ENCODE data around the gene VPS18. TPM values are rescaled to one million over a fixed set of nuclear protein-coding genes. Genes with fewer than 3 reads are reported as not detected.

VPS18 gene
- total RNA-seq, 1 experiment from 2014 or later, result 9.6 TPM

- POLR2A ChIA-PET (ENCODE audit: unreplicated experiment), result no interaction called here
- TF ChIP-seq CTCF (conservative IDR thresholded peaks at IDR 0.05) (no peak), EZH2 (IDR thresholded peaks at IDR 0.05; ENCODE audit: low read depth) (no peak)
- H3K4me2 ChIP-seq, result no peak overlapping the region
- H3K27ac ChIP-seq, result no peak overlapping the region
- H3K9me3 ChIP-seq (ENCODE audit: insufficient read depth, low read depth), result no peaks in the 10 kb centered on the region
- BruUV-seq (replicated peaks), result no TSS peak
- peaks cover 18% of the 10 kb centered on the region for H3F3A ChIP-seq (ENCODE audit: insufficient read depth, low read depth)
- CTCF ChIA-PET, result no interaction called here
- peaks cover 26% of the 10 kb centered on the region for H3K4me1 ChIP-seq (replicated peaks; ENCODE audit: insufficient read depth)
- 0 out of 2 replicates have a peak, but pooled peaks cover 5% of the 10 kb centered on the region for H4K20me1 ChIP-seq (ENCODE audit: insufficient read depth)
- H3K79me2 ChIP-seq (ENCODE audit: low read depth), result peaks cover 60% of the 10 kb centered on the region
- no peak overlapping the region for H3K4me3 ChIP-seq
- no peak for DNase-seq
- H3K9me2 ChIP-seq (ENCODE audit: insufficient read depth), result no peaks in the 10 kb centered on the region
- 0 out of 2 replicates have a peak, but pooled peaks cover 4% of the 10 kb centered on the region for H3K36me3 ChIP-seq (ENCODE audit: low read depth)
- H3K27me3 ChIP-seq (ENCODE audit: insufficient read depth, low read depth), result no peaks in the 10 kb centered on the region
- no peak overlapping the region for H2AFZ ChIP-seq
- intact Hi-C loops (cut with micrococcal nuclease; ENCODE audit: unreplicated experiment), result no loop called here
Measured at GRCh38 chr15:40850576-40851112, 43.6 kb upstream of the VPS18 start.

- H3K27ac ChIP-seq, result no peak overlapping the region
- TF ChIP-seq EZH2 (IDR thresholded peaks at IDR 0.05; ENCODE audit: low read depth) (no peak), CTCF (conservative IDR thresholded peaks at IDR 0.05) (no peak)
- ChIA-PET POLR2A (ENCODE audit: unreplicated experiment) (no interaction called here), CTCF (interaction anchor here (0.7 kb wide), 1 partner anchor 22 kb away, joined by 6 read pairs; no protein-coding TSS in a partner anchor)
- H3K79me2 ChIP-seq (ENCODE audit: low read depth), result peaks cover 43% of the 10 kb centered on the region
- H3K9me2 ChIP-seq (ENCODE audit: insufficient read depth), result no peaks in the 10 kb centered on the region
- H3K4me1 ChIP-seq (replicated peaks; ENCODE audit: insufficient read depth), result peaks cover 26% of the 10 kb centered on the region
- H4K20me1 ChIP-seq (ENCODE audit: insufficient read depth), result 0 out of 2 replicates have a peak, but pooled peaks cover 5% of the 10 kb centered on the region
- H3K4me2 ChIP-seq, result no peak overlapping the region
- H3K9me3 ChIP-seq (ENCODE audit: insufficient read depth, low read depth), result no peaks in the 10 kb centered on the region
- no peak overlapping the region for H2AFZ ChIP-seq
- no TSS peak for BruUV-seq (replicated peaks)
- H3K4me3 ChIP-seq, result no peak overlapping the region
- no peaks in the 10 kb centered on the region for H3K27me3 ChIP-seq (ENCODE audit: insufficient read depth, low read depth)
- H3K36me3 ChIP-seq (ENCODE audit: low read depth), result 0 out of 2 replicates have a peak, but pooled peaks cover 4% of the 10 kb centered on the region
- peaks cover 18% of the 10 kb centered on the region for H3F3A ChIP-seq (ENCODE audit: insufficient read depth, low read depth)
- intact Hi-C loops (cut with micrococcal nuclease; ENCODE audit: unreplicated experiment), result no loop called here
- DNase-seq, result no peak
Measured at GRCh38 chr15:40852529-40852928, 41.7 kb upstream of the VPS18 start.

GRCh38 chr15:40853241-40853890 lies 40.9 kb upstream of the VPS18 start:
- intact Hi-C loops (cut with micrococcal nuclease; ENCODE audit: unreplicated experiment), result no loop called here
- H3K27ac ChIP-seq, result no peak overlapping the region
- H3K4me1 ChIP-seq (replicated peaks; ENCODE audit: insufficient read depth), result peaks cover 24% of the 10 kb centered on the region
- H3K79me2 ChIP-seq (ENCODE audit: low read depth), result peaks cover 35% of the 10 kb centered on the region
- 0 out of 2 replicates have a peak, but pooled peaks cover under 1% of the 10 kb centered on the region for H4K20me1 ChIP-seq (ENCODE audit: insufficient read depth)
- no peak for TF ChIP-seq CTCF (conservative IDR thresholded peaks at IDR 0.05)
- TF ChIP-seq EZH2 (IDR thresholded peaks at IDR 0.05; ENCODE audit: low read depth), result no peak
- no peak overlapping the region for H3K4me3 ChIP-seq
- H3K27me3 ChIP-seq (ENCODE audit: insufficient read depth, low read depth), result no peaks in the 10 kb centered on the region
- no TSS peak for BruUV-seq (replicated peaks)
- ChIA-PET CTCF (interaction anchor here (0.7 kb wide), 1 partner anchor 23 kb away, joined by 6 read pairs; no protein-coding TSS in a partner anchor), POLR2A (ENCODE audit: unreplicated experiment) (no interaction called here)
- DNase-seq, result no peak
- peaks cover 22% of the 10 kb centered on the region for H3F3A ChIP-seq (ENCODE audit: insufficient read depth, low read depth)
- H3K36me3 ChIP-seq (ENCODE audit: low read depth), result 0 out of 2 replicates have a peak, but pooled peaks cover 4% of the 10 kb centered on the region
- H2AFZ ChIP-seq, result no peak overlapping the region
- no peaks in the 10 kb centered on the region for H3K9me3 ChIP-seq (ENCODE audit: insufficient read depth, low read depth)
- H3K4me2 ChIP-seq, result no peak overlapping the region
- H3K9me2 ChIP-seq (ENCODE audit: insufficient read depth), result no peaks in the 10 kb centered on the region

All from PC-9 (cell line).